KMS-11 (cell line): ENCODE measurements around the gene PRKRA.
A peak's percentile ranks its signal among the peaks of the same experiment; 100 is the strongest.

Source experiments
- H2AFZ ChIP-seq: fragments of 200-600 bp; sonication (generic); 2 replicates; pipeline ENCODE4 v1.6.1; 2016; ENCODE audit warnings: antibody characterized with exemption, mixed run types, low read depth
- H3K27ac ChIP-seq: fragments of 200-600 bp; sonication (generic); 2 replicates; pipeline ENCODE4 v1.6.1; 2016; ENCODE audit warnings: mild to moderate bottlenecking, mixed run types
- H3K27me3 ChIP-seq: fragments of 200-600 bp; sonication (generic); 2 replicates; pipeline ENCODE4 v1.6.1; 2017; ENCODE audit warnings: mild to moderate bottlenecking, low read depth, mixed run types, moderate library complexity; ENCODE audit not compliant: insufficient read depth
- H3K36me3 ChIP-seq: fragments of 200-600 bp; sonication (generic); 2 replicates; pipeline ENCODE4 v1.6.1; 2017; ENCODE audit warnings: mild to moderate bottlenecking, mixed run types; ENCODE audit not compliant: insufficient read depth
- H3K4me1 ChIP-seq: fragments of 200-600 bp; sonication (generic); 2 replicates; pipeline ENCODE4 v1.6.1; 2016; ENCODE audit warnings: mild to moderate bottlenecking, low read depth, mixed run types; ENCODE audit not compliant: poor library complexity, severe bottlenecking
- H3K4me2 ChIP-seq: fragments of 200-600 bp; sonication (generic); 2 replicates; pipeline ENCODE4 v1.7.0; 2016; ENCODE audit warnings: mild to moderate bottlenecking, mixed run types
- H3K4me3 ChIP-seq: fragments of 200-600 bp; sonication (generic); IDR thresholded peaks from 2 replicates; pipeline ENCODE4 v1.6.1; 2017; ENCODE audit warnings: low read depth, low read length, mixed read lengths; ENCODE audit not compliant: insufficient read depth
- H3K79me2 ChIP-seq: fragments of 200-600 bp; sonication (generic); 2 replicates; pipeline ENCODE4 v1.6.1; 2016; ENCODE audit warnings: low read depth, mixed run types; ENCODE audit not compliant: insufficient read depth
- H3K9ac ChIP-seq: fragments of 200-600 bp; sonication (generic); 2 replicates; pipeline ENCODE4 v1.6.1; 2016; ENCODE audit warnings: mild to moderate bottlenecking, mixed run types
- H4K20me1 ChIP-seq: fragments of 200-600 bp; sonication (generic); 2 replicates; pipeline ENCODE4 v1.6.1; 2016; ENCODE audit warnings: mild to moderate bottlenecking, mixed run types; ENCODE audit not compliant: insufficient read depth
- CTCF ChIP-seq: fragments of 200-600 bp; sonication (generic); conservative IDR thresholded peaks from 2 replicates; pipeline ENCODE4 v1.6.1; 2017; ENCODE audit warnings: low read depth, mild to moderate bottlenecking, antibody characterized with exemption, low read length, moderate library complexity, mixed read lengths

The PRKRA gene

GRCh38 chr2:178478130-178478438 is 27.1 kb upstream of the PRKRA start:
- H3K79me2 ChIP-seq = peaks cover 16% of the 10 kb centered on the region; the same call in 1 of the 2 replicates
- no peaks in the 10 kb centered on the region for H3K36me3 ChIP-seq

GRCh38 chr2:178477443-178478129 is 26.6 kb upstream of the PRKRA start:
- Histone ChIP-seq H3K27ac (peak overlapping the region; percentile 86), H3K9ac (peak overlapping the region; percentile 71), H2AFZ (peak overlapping the region; percentile 99), H3K4me3 (no peak overlapping the region), H3K79me2 (peaks cover 13% of the 10 kb centered on the region; the same call in 1 of the 2 replicates), H3K27me3 (no peaks in the 10 kb centered on the region), H3K36me3 (no peaks in the 10 kb centered on the region), H3K4me1 (peaks cover 36% of the 10 kb centered on the region), H3K4me2 (peak overlapping the region; percentile 89), H4K20me1 (no peaks in the 10 kb centered on the region)
- TF ChIP-seq CTCF = no peak

More at GRCh38 chr2:178478130-178478438, 27.1 kb upstream of the PRKRA start:
- no peaks in the 10 kb centered on the region for H4K20me1 ChIP-seq
- no peak overlapping the region for H3K4me3 ChIP-seq
- peak overlapping the region; percentile 89 for H3K4me2 ChIP-seq
- H3K9ac ChIP-seq = peak overlapping the region; percentile 71
- peak overlapping the region; percentile 99 for H2AFZ ChIP-seq
- H3K4me1 ChIP-seq = peaks cover 38% of the 10 kb centered on the region
- peak overlapping the region; percentile 86 for H3K27ac ChIP-seq
- TF ChIP-seq CTCF = no peak
- H3K27me3 ChIP-seq = no peaks in the 10 kb centered on the region

- Histone ChIP-seq H4K20me1 (no peaks in the 10 kb centered on the region), H3K27me3 (no peaks in the 10 kb centered on the region), H3K4me3 (no peak overlapping the region), H3K79me2 (peaks cover 3% of the 10 kb centered on the region; the same call in 1 of the 2 replicates), H2AFZ (no peak overlapping the region), H3K4me1 (peaks cover 25% of the 10 kb centered on the region), H3K9ac (no peak overlapping the region), H3K36me3 (no peaks in the 10 kb centered on the region), H3K27ac (no peak overlapping the region), H3K4me2 (no peak overlapping the region)
- no peak for TF ChIP-seq CTCF
These were observed 25.5 kb upstream of the PRKRA start for GRCh38 chr2:178476477-178476876.

- no peaks in the 10 kb centered on the region for H3K27me3 ChIP-seq
- no peak overlapping the region for H3K4me2 ChIP-seq
- no peak overlapping the region for H3K4me3 ChIP-seq
- H3K36me3 ChIP-seq = no peaks in the 10 kb centered on the region
- no peaks in the 10 kb centered on the region for H3K79me2 ChIP-seq
- no peak for TF ChIP-seq CTCF
- H3K27ac ChIP-seq = no peak overlapping the region
- no peak overlapping the region for H2AFZ ChIP-seq
- peaks cover 15% of the 10 kb centered on the region for H3K4me1 ChIP-seq
- H4K20me1 ChIP-seq = no peaks in the 10 kb centered on the region
- H3K9ac ChIP-seq = no peak overlapping the region
These were observed 23.6 kb upstream of the PRKRA start for GRCh38 chr2:178474560-178474959.
